Right hindlimb (tissue), 1 donor: ENCODE measurements around the gene MS4A6A.
"Not testable (repeated sequence)": the region's sequence is repeated elsewhere in the genome, so short reads cannot be mapped to it uniquely, and the experiment has no call there.

Experiments used
- DNase-seq: peaks from one replicate; pipeline ENCODE4 v3.0.0-alpha.2; 2018

Gene MS4A6A

DNA sequence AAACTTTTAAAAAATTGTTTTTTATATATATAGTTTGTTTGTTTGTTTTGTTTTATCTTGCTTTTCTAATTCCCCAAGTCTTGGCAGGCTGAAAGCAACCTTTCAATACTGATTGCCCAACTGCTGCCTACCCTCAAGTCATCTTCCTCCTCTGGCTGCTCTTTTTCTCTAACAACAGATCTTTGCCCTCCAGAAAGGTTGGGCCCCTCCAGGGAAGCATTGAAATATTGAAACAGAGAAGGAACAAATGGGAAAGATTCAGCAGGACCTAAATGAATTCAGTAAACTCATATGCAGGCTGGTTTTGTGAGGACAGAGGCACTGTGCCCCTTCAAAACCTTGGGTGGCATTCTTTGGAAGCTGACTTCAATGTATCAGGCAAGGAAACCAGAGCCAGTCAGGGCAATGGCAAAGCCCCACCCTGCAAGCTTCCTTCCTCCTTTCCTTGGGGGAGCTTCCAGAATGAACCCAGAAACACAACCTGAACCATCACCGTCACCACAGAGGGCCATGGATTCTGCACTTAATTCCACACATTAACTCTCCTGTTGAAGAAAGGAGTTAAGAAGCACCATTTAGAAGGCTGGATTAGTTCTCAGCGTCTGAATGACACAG is 815 bp upstream of the MS4A6A start:
- no peak for DNase-seq

DNA sequence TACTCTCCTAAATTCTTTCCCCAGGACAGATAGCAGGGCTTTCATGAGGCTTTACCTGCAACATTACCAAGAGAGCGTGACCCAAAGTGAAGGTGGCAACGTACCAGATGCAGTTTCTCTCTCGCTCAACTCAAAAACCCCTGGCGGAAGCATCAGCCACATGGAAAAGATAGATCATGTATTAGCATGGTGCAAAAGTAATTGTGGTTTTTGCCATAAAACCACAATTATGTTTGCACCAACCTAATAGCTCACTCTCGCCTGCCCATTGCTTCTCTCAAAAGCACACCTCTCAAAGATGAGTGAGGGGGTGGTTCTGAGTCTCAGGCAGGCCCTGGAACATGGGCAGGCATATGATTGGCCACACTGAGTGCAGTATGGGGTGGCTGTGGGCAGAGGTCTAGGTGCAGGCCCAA is 7.0 kb downstream of the MS4A6A start:
- DNase-seq, result no peak

DNA sequence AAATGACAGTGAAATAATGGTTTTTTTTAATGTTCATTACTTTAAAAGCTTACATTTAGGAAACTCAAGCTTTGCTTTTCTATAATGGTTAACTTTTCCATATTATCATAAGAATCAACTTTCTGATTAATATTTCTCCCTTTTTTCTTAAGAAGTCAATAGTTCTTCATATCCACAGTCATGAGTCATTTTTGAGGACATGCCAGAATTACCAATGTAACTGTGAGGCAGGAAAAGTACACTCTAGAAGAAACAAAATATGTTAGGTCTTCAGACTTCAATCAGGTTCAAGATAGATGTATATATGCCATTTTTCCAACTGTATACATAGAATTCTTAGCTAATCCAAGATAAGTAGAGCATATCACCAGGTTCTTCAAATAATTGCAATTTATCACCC is 10.9 kb downstream of the MS4A6A start:
- no peak for DNase-seq

- DNase-seq, result no peak
These were observed 12.3 kb downstream of the MS4A6A start for GRCh38 chr11:60170566-60170965.

DNA sequence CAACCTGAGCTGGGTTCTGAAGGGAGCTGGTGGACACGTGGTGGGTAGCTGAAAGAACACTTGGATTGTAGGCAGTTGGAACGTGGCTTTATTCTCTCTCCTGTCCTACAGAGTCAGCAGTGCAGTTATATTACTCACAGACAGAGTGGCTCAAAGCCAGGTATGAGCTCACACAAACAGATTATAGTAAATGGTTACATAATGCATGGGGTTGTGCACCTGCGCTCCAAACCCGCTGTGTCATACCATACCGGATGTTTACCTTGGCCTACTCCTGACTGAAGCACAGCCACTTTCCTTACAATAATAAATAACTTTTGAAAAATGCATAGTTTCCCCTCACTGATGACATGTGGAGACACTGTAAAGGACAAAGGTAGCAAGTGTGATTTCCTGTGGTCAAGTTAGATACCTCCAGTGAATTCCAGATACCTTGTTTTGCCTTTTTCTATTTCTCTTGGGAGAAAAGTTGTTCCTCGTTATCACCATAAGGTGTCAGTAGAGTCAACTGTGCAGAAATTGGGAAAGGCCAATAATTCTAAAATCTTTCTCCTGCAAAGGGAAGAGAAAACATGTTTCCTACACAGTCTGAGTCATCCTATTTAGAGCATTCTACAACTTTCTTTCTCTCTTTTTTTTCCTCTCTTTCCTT is 13.5 kb downstream of the MS4A6A start:
- peak; percentile 31 for DNase-seq

DNA sequence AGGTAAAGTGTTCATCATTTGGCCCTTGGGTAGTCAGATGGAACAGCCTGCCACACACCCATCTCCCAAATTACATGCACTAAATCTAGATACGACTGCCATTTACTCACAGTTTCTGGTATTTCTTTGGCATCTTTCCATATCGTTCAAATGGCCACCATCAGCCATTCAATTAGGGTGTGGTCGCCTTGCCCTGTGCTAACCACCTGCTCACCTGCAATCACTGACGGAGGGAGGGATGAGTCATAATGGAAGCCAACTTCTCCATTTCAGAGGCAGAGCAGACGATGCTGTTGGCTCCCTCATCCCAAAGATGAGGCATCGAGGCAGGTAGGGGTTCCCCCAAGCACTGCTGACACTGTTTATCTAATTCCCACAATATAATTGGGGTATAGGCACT is 14.6 kb downstream of the MS4A6A start:
- DNase-seq, result no peak

- no peak for DNase-seq
These were observed 16.9 kb downstream of the MS4A6A start for GRCh38 chr11:60165951-60166350.

DNA sequence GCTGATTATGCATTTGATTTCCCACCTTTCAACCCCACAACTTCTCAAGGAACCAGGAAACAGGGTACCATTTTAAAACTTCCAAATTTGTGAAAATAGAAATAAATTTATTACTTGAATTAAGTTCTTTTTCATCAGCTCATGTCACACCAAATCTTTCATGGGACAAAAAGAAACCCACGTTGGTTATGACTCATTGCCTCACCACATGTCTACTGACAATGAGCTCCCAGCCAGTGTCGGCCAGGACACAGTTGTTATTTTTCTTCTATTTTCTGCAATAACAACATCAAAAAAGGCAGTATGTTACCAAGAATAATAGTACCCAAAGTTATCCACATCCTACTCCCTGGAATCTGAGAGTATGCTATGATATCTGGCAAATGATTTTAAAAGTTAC is 17.3 kb downstream of the MS4A6A start:
- no peak for DNase-seq

DNA sequence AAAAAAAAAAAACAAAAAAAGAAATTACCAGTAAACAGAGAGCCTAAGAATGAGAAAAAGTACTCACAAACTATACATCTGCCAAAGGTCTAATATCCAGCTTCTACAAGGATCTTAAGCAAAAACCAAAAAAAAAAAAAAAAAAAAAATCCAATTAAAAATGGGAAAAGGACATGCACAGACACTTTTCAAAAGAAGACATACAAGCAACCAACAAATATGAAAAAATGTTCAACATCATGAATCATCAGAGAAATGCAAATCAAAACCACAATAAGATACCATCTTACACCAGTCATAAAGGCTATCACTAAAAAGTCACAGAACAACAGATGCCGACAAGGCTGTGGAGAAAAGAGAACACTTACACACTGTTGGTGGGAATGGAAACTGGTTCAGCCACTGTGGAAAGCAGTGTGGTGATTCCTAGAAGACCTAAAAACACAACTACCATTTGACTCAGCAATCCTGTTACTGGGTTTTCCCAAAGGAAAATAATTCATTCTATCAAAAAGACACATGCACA is 18.3 kb downstream of the MS4A6A start:
- no peak for DNase-seq

DNA sequence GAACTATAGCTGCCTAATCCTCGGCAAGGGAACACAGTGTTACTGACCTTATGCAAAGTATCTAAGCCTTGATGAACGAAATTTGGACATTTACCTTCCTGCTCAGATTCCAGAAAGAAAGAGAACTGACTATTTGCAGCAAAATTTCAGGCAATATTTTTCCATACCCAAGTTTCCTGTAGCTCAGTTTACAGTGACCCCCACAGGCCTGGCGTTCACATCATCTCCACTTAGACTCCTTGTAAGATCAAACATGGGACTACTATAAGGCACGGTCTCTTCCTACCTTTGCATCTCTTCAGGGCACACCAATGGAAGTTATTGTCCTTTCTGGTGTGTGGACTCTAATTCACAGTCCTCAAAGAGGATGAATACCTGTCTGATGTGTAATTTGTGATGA is 21.1 kb downstream of the MS4A6A start:
- DNase-seq, result no peak

DNA sequence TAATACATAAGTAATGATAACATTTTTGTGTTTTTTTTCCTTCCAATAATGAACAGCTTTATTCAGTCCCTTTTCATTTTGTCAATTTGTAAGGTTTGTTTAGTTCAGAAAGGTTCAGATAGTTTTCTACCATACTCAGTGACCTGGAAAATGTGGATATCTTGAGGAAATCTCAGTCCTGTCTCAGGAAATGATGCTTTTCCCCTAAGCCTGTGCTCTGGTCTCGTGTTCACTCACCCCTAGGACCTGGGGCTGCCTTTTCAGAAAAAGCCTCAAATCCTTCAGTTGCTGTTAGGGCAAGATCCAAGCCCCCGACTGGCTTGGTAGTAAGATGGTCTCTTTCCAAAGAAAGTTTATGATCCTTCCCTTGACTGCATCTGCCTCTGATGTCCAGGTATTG is 21.8 kb downstream of the MS4A6A start:
- DNase-seq, result no peak

GRCh38 chr11:60159868-60160267 is 23.0 kb downstream of the MS4A6A start:
- DNase-seq, result no peak

DNA sequence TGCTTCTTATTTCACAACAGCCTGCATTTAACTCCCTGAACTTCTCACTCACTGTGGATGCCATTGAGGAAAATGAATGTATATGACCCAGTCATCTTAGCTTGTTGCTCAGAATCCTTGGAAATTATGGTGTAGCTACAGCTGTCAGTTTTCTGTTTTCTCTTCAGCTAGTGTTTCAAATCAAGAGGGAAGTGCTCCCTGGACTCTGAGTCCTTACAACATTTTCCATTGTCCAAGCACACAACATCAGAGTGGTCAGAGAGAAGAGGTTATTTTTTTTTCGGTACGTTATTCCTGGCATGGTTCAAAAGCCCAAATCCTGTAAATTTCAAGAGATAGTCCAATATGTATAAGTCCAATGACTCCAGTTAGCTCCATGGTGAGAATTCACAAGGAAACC is 23.6 kb downstream of the MS4A6A start:
- no peak for DNase-seq

GRCh38 chr11:60158636-60159035 is 24.2 kb downstream of the MS4A6A start:
- no peak for DNase-seq

DNA sequence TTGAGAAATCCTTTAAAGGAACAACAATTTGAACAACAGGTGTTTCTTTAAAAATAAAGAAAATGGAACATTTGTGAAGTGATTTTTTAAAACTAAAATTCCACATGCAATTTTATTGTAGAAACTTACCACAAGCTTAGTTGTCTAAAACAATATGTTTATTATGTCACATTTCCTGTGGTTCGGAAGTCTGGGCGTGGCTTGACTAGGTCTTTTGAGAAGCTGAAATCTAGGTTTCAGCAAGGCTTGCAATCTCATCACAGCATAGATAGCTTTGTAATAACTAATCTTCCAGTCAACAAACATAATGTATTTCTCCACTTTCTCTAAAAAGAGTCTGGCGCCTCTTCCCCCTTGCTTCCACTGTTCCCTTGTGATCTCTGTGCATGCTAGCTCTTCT is 27.0 kb downstream of the MS4A6A start:
- no peak for DNase-seq

- not testable (repeated sequence) for DNase-seq
These were observed 30.2 kb downstream of the MS4A6A start for GRCh38 chr11:60152727-60153126.

- no peak for DNase-seq
These were observed 32.6 kb downstream of the MS4A6A start for GRCh38 chr11:60150279-60150678.

DNA sequence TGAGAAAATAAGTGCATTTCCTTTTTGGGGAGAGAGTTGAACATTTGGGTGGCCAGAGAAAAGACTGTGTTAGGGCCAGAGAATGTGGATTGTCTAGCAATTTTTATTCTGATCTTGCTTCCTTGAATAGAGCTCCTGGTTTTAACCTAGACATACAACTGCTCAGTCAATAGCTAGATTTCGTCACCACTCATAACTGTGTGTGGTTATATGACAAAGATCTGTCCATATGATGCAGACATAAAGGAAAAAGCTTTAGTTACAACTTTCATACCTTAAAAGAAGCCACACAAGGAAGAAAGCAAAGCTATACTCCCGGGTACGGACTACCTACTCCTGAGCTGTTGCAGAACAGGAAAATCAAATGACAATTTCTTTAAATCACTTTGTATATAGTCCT is 37.2 kb downstream of the MS4A6A start:
- no peak for DNase-seq

- no peak for DNase-seq
These were observed 39.1 kb downstream of the MS4A6A start for GRCh38 chr11:60143768-60144167.

DNA sequence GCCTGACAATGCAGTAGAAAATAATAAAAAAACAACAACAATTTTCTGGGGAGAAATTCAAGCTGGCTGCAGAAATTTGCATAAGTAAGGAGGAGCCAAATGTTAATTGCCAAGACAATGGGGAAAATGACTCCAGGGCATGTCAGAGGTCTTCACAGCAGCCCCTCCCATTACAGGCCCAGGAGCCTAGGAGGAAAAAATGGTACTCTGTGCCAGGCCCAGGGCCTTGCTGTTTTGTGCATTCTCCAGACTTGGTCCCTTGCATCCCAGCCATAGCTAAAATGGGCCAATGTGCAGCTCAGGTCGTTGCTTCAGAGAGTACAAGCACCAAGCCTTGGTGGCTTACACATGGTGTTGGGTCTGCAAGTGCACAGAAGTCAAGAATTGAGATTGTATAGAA is 49.0 kb downstream of the MS4A6A start:
- no peak for DNase-seq

- DNase-seq, result no peak
These were observed 51.0 kb downstream of the MS4A6A start for GRCh38 chr11:60131912-60132311.

- peak; percentile 18 for DNase-seq
These were observed 52.4 kb downstream of the MS4A6A start for GRCh38 chr11:60130496-60130895.

DNA sequence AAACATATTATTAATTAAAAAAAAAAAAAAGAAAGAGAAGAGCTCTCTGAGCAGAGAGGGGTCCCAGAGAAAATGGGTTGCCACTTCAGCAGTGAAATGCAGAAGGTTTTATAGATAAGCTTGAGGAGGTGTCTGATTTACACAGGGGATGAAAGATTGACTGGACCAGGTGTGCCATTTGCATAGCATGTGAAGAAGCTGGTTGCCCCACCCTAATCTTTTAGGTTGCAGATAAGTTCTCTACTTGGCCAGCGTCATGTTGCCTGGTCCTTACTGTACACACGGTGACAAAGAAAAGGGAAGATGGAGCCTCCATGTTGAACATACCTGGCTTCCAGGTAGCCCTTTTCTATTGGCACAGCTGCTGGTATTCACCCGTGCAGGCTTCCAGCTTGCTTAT is 53.0 kb downstream of the MS4A6A start:
- no peak for DNase-seq

- not testable (repeated sequence) for DNase-seq
These were observed 54.0 kb downstream of the MS4A6A start for GRCh38 chr11:60128866-60129265.

GRCh38 chr11:60128376-60128775 is 54.5 kb downstream of the MS4A6A start:
- no peak for DNase-seq
